HepG2 (cell line): ENCODE data around the gene HELZ2. TPM values are rescaled to one million over a fixed set of nuclear protein-coding genes. Genes with fewer than 3 reads are reported as not detected.

ENCODE experiments used
- ATAC-seq: fragments of 200-7000 bp; cut with Tn5 transposase; 3 replicates; pipeline ENCODE4 v1.9.1; 2020; ENCODE audit warnings: mild to moderate bottlenecking, moderate library complexity
- BruUV-seq: library from RNA; stranded (reverse); fragments of 400-500 nt; replicated peaks from 2 replicates; lab custom pipeline; 2021; lab: Mats Ljungman, UMichigan
- CTCF ChIA-PET: fragments of 300-600 bp; formaldehyde crosslinking; extraction: SDS; loops from one replicate; lab custom pipeline; 2021; ENCODE audit warnings: low total read pairs, inconsistent platforms, low intra/inter-chr PET ratio; lab: Yijun Ruan, JAX
- POLR2A ChIA-PET: fragments of 350-600 bp; sonication (Branson Sonifier 250); formaldehyde crosslinking; loops from one replicate; lab custom pipeline; 2020; ENCODE audit warnings: antibody characterized with exemption, inconsistent platforms; lab: Yijun Ruan, JAX
- DNase-seq: peaks from one replicate; pipeline ENCODE4 v3.0.0-alpha.2; 2015; ENCODE audit warnings: low spot score
- FAIRE-seq: peaks from 3 replicates; lab custom pipeline; 2011; peaks lifted over from hg19 to GRCh38; lab: Jason Lieb, UNC
- H2AFZ ChIP-seq: one replicate; pipeline ENCODE4 v1.6.1; 2011; ENCODE audit warnings: low read length, inconsistent platforms
- H3K27ac ChIP-seq: fragments of 300-600 bp; 3 replicates; pipeline ENCODE4 v1.8.0; 2011; ENCODE audit warnings: mixed run types, mild to moderate bottlenecking, mixed read lengths, low read length, inconsistent platforms; ENCODE audit not compliant: insufficient read depth; ENCODE audit errors: extremely low read length
- H3K27me3 ChIP-seq, 2 experiments: fragments of 200-600 bp in 1 of 2; 2 replicates in 1 of 2; 3 replicates in 1 of 2; pipeline versions ENCODE4 v1.6.0 to v1.8.0; 2011; ENCODE audit warnings: low read length in 2 of 2, mild to moderate bottlenecking in 2 of 2, moderate library complexity in 2 of 2, inconsistent platforms in 1 of 2; ENCODE audit not compliant: insufficient read depth in 2 of 2, control insufficient read depth in 1 of 2
- H3K36me3 ChIP-seq, 2 experiments: fragments of 200-600 bp in 1 of 2; replicated peaks in 1 of 2; 2 replicates in 1 of 2; 3 replicates in 1 of 2; pipeline versions ENCODE4 v1.5.1 to v1.8.0; 2011; ENCODE audit warnings: low read length in 2 of 2, inconsistent platforms in 1 of 2; ENCODE audit not compliant: insufficient read depth in 2 of 2, control insufficient read depth in 1 of 2
- H3K4me1 ChIP-seq: 2 replicates; pipeline ENCODE4 v1.5.1; 2012; ENCODE audit warnings: low read length, inconsistent platforms; ENCODE audit not compliant: insufficient read depth
- H3K4me2 ChIP-seq: 2 replicates; pipeline ENCODE4 v1.6.0; 2011; ENCODE audit warnings: low read depth, low read length, inconsistent platforms
- H3K4me3 ChIP-seq, 3 experiments: fragments of 200-600 bp in 1 of 3; sonication (generic), shearing (Covaris generic) in 1 of 3; replicated peaks in 1 of 3; 2 replicates each; pipeline ENCODE4 v1.5.1; 2011 to 2016; ENCODE audit warnings: low read length in 3 of 3, inconsistent platforms in 2 of 3, low read depth in 2 of 3, mild to moderate bottlenecking in 2 of 3, control low read depth in 1 of 3, mixed read lengths in 1 of 3; ENCODE audit not compliant: insufficient read depth in 1 of 3
- H3K79me2 ChIP-seq: one replicate; pipeline ENCODE4 v1.6.1; 2011; ENCODE audit warnings: low read length, inconsistent platforms; ENCODE audit not compliant: insufficient read depth
- H3K9ac ChIP-seq: 2 replicates; pipeline ENCODE4 v1.6.0; 2011; ENCODE audit warnings: mild to moderate bottlenecking, low read depth, low read length, inconsistent platforms; ENCODE audit not compliant: insufficient read depth
- H3K9me3 ChIP-seq: 2 replicates; pipeline ENCODE4 v1.5.1; 2012; ENCODE audit warnings: mild to moderate bottlenecking, low read length
- H4K20me1 ChIP-seq: 2 replicates; pipeline ENCODE4 v1.6.0; 2011; ENCODE audit warnings: inconsistent platforms, mild to moderate bottlenecking, low read length, moderate library complexity; ENCODE audit not compliant: insufficient read depth
- CBFB ChIP-seq: sonication (generic); formaldehyde crosslinking; IDR thresholded peaks from 2 replicates; pipeline ENCODE4 v1.4.0; 2020; ENCODE audit warnings: missing genetic modification reagents
- GABPB1 ChIP-seq: IDR thresholded peaks from 2 replicates; pipeline ENCODE4 v1.6.1; 2016; ENCODE audit warnings: mild to moderate bottlenecking, missing genetic modification reagents, moderate library complexity, missing compliant biosample characterization
- HDAC1 ChIP-seq: sonication (generic); formaldehyde crosslinking; IDR thresholded peaks from 2 replicates; pipeline ENCODE4 v1.5.1; 2020; ENCODE audit warnings: mild to moderate bottlenecking, missing genetic modification reagents
- HOXA7 ChIP-seq: sonication (generic); formaldehyde crosslinking; IDR thresholded peaks from 2 replicates; pipeline ENCODE4 v1.8.1; 2022; ENCODE audit warnings: mild to moderate bottlenecking, missing genetic modification reagents, moderate library complexity
- MTF2 ChIP-seq: sonication (generic); formaldehyde crosslinking; IDR thresholded peaks from 2 replicates; pipeline ENCODE4 v1.5.0; 2020; ENCODE audit warnings: missing genetic modification reagents, borderline replicate concordance
- MXD4 ChIP-seq: IDR thresholded peaks from 2 replicates; pipeline ENCODE4 v1.6.1; 2016; ENCODE audit warnings: mild to moderate bottlenecking, missing biosample characterization, missing genetic modification reagents
- NFATC3 ChIP-seq: sonication (generic); formaldehyde crosslinking; IDR thresholded peaks from 2 replicates; pipeline ENCODE4 v1.5.1; 2020; ENCODE audit warnings: mild to moderate bottlenecking, missing genetic modification reagents
- NFE2 ChIP-seq: sonication (generic); formaldehyde crosslinking; IDR thresholded peaks from 2 replicates; pipeline ENCODE4 v1.4.0; 2020; ENCODE audit warnings: missing genetic modification reagents
- SALL2 ChIP-seq: sonication (generic); formaldehyde crosslinking; IDR thresholded peaks from 2 replicates; pipeline ENCODE4 v1.8.1; 2023; ENCODE audit warnings: mild to moderate bottlenecking, missing genetic modification reagents, inconsistent platforms
- SOX6 ChIP-seq, 2 experiments: fragments of 450-650 bp in 1 of 2; sonication (generic) in 1 of 2; formaldehyde crosslinking in 1 of 2; IDR thresholded peaks; 2 replicates each; pipeline versions ENCODE4 v1.4.0 to v1.6.1; 2017 to 2020; ENCODE audit warnings: antibody characterized with exemption in 1 of 2, mild to moderate bottlenecking in 1 of 2, missing genetic modification reagents in 1 of 2
- XRCC5 ChIP-seq: fragments of 200-400 bp; formaldehyde crosslinking; optimal IDR thresholded peaks from 2 replicates; pipeline ENCODE3; 2017; ENCODE audit warnings: mild to moderate bottlenecking, low read length
- ZNF232 ChIP-seq: sonication (generic); formaldehyde crosslinking; IDR thresholded peaks from 2 replicates; pipeline ENCODE4 v1.4.0; 2020; ENCODE audit warnings: missing genetic modification reagents, borderline replicate concordance
- ZNF234 ChIP-seq: sonication (generic); formaldehyde crosslinking; conservative IDR thresholded peaks from 2 replicates; pipeline ENCODE4 v1.5.1; 2020; ENCODE audit warnings: mild to moderate bottlenecking, missing genetic modification reagents
- ZNF30 ChIP-seq: sonication (generic); formaldehyde crosslinking; IDR thresholded peaks from 2 replicates; pipeline ENCODE4 v1.5.0; 2020; ENCODE audit warnings: mild to moderate bottlenecking, missing genetic modification reagents
- ZNF34 ChIP-seq: sonication (generic); formaldehyde crosslinking; IDR thresholded peaks from 2 replicates; pipeline ENCODE4 v1.4.0; 2020; ENCODE audit warnings: mild to moderate bottlenecking, missing genetic modification reagents, borderline replicate concordance
- ZNF432 ChIP-seq: sonication (generic); formaldehyde crosslinking; IDR thresholded peaks from 2 replicates; pipeline ENCODE4 v1.5.0; 2020; ENCODE audit warnings: missing genetic modification reagents, mild to moderate bottlenecking, borderline replicate concordance
- WGBS: methylation state at CpG from one replicate; pipeline ENCODE4 v1.1.6; 2017; ENCODE audit warnings: low lambda C conversion rate; 5-methylcytosine and 5-hydroxymethylcytosine counted together
- in situ Hi-C: cut with HindIII; loops from 2 replicates; pipeline ENCODE4 v1.10.0; 2017; ENCODE audit warnings: low pct_unique_long_range_greater_than_20kb; ENCODE audit not compliant: extremely low pct_ligation_motif_present
- intact Hi-C: fragments of 100-400 bp; cut with micrococcal nuclease; formaldehyde crosslinking; loops from one replicate; pipeline ENCODE4 v1.10.0; 2022; ENCODE audit not compliant: unreplicated experiment
- polyA plus RNA-seq, 8 experiments: library from polyadenylated mRNA; depleted of rRNA in 3 of 8; stranded (reverse) in 7 of 8; unstranded in 1 of 8; fragments of >200 nt; fragmentation: Illumina TruSeq in 4 of 8; extraction: Trizol in 4 of 8; gene quantifications; 2 replicates each; pipeline versions ENCODE4 v1.2.1 to v1.2.3, GENCODE V29; 2011 to 2016; ENCODE audit warnings: low read depth in 4 of 8, missing spikeins in 1 of 8, mixed read lengths in 1 of 8; ENCODE audit not compliant: insufficient read depth in 1 of 8
- total RNA-seq, 5 experiments: library from RNA; depleted of rRNA; stranded (reverse); fragments of >200 nt; fragmentation: Illumina TruSeq; extraction: Trizol; gene quantifications; 2 replicates each; pipeline ENCODE4 v1.2.3, GENCODE V29; 2016; ENCODE audit warnings: low read depth in 1 of 5
- TF ChIP-seq, protein P1 (sequence below): sonication (generic); formaldehyde crosslinking; IDR thresholded peaks from 2 replicates; pipeline ENCODE4 v1.8.0; 2022; ENCODE audit warnings: mild to moderate bottlenecking, missing genetic modification reagents, moderate library complexity
- TF ChIP-seq, protein P2 (sequence below): sonication (generic); formaldehyde crosslinking; IDR thresholded peaks from 2 replicates; pipeline ENCODE4 v1.4.0; 2020; ENCODE audit warnings: missing genetic modification reagents
- TF ChIP-seq, protein P3 (sequence below): IDR thresholded peaks from 2 replicates; pipeline ENCODE4 v1.6.1; 2016; ENCODE audit warnings: missing compliant biosample characterization, missing genetic modification reagents, borderline replicate concordance

HELZ2 gene
- total and polyA plus RNA-seq, 2 of the 13 experiments (the other 11 are each of a cell fraction or from before 2014, with no cell fraction given) = 9.6 to 10.1 TPM

DNA sequence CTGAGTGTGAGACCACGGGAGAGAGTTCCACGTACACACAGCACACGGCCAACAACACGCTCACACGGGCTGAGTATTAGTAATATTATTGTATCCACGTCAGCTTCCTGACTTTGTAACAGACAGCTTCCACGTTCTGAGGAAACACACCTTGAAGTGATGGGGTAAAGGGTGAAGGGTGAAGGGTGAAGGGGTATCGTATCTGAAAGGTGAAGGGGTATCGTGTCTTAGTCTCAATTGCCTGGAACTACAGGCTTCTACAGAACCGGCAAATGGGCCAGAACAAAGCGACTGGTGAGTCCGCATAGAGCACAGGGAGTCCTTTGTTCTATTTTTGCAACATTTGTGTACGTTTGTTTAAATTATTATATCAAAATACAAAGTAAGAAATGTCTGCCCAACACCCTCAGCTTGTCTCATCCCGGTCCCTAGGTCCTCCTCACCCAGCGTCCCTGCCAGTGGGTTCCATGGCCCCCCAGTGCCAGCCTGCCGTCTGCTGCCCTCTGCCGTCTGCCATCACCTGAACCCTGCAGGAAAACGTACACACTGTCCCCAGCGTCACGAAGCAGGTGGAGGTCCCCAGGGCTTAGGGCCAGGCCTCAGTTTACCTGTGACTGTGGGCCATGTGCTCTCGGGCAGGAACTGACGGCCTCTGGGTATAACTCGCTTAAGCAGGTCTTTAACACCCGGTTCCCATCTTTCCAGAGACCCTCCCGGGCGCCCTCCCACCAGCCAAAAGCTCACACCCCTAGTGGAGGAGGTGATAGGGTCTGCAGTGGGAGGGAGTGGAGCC, 4.4 kb upstream of the HELZ2 start (continued):
- peak; percentile 26 for TF ChIP-seq XRCC5

DNA sequence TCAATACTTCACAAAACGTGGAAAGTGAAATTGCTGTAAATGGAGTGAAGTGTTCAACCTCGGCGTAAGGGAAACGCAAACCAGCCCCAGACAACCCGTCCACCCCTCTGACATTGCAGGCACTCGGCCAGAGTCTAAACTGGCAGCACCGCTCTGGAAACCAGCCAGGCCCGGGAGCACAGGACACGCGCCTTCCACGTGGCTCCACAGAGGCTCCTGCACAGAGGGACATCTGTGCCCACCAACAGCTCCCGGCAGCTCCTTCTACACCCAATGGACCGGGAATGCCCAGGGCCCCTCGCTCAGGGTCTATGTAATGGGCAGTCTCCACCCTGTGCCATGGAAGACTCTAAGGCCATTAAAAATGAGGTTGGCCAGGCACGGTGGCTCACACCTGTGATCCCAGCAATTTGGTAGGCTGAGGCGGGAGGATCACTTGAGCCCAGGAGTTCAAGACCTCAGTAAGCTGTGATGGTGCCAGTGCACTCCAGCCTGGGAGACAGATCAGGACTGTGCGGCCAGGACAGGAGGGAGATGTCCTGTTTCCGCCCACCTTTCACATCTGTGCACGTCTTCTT, 3.4 kb upstream of the HELZ2 start:
- H3K9me3 ChIP-seq = no peaks in the 10 kb centered on the region
- 49% methylated on average over 14 of the region's 19 CpGs for WGBS
- peak overlapping the region; percentile 27 for H3K4me2 ChIP-seq
- BruUV-seq = no TSS peak
- H3K79me2 ChIP-seq = no peaks in the 10 kb centered on the region
- no peak overlapping the region for H2AFZ ChIP-seq
- no peak overlapping the region for H3K27ac ChIP-seq
- in situ Hi-C loops (loop anchor here (5.0 kb wide), 1 partner anchor 40 kb away; the partner anchor contains the start of gene PTK6), intact Hi-C loops (no loop called here)
- ATAC-seq (no peak), DNase-seq (no peak), FAIRE-seq (no peak)
- ChIA-PET CTCF (interaction anchor here (4.5 kb wide), 1 partner anchor 39 kb away, joined by 29 read pairs; the partner anchor contains the start of gene PTK6), POLR2A (no interaction called here)
- peaks cover 6 to 40% of the 10 kb centered on the region in 2 experiments; a peak in 3 of 5 replicates for H3K27me3 ChIP-seq
- no peak overlapping the region for H3K9ac ChIP-seq
- no peaks in the 10 kb centered on the region for H3K36me3 ChIP-seq
- peaks cover 72% of the 10 kb centered on the region for H3K4me1 ChIP-seq
- peak overlapping the region in 1 of 3 experiments; percentile 26; a peak in 1 of 6 replicates for H3K4me3 ChIP-seq
- H4K20me1 ChIP-seq = no peaks in the 10 kb centered on the region
- TF ChIP-seq ZNF234 (no peak), ZNF30 (CRISPR knock-in tag) (0 out of 2 replicates have a peak, but pooled peaks have one; percentile 33), ZNF34 (CRISPR knock-in tag) (no peak), HOXA7 (no peak), SOX6 (IDR thresholded peaks at IDR 0.05) (no peak), SOX6 (CRISPR knock-in tag; IDR thresholded peaks at IDR 0.05) (peak; percentile 34; the same call in 1 of the 2 replicates), ZNF232 (CRISPR knock-in tag) (peak; percentile 88), CBFB (CRISPR knock-in tag) (0 out of 2 replicates have a peak, but pooled peaks have one; percentile 35), ZNF432 (CRISPR knock-in tag) (no peak), GABPB1 (CRISPR knock-in tag) (peak; percentile 51), NFATC3 (CRISPR knock-in tag) (no peak), MTF2 (CRISPR knock-in tag) (no peak), NFE2 (CRISPR knock-in tag) (no peak), MXD4 (CRISPR knock-in tag) (peak; percentile 61; the same call in 1 of the 2 replicates), SALL2 (CRISPR knock-in tag) (0 out of 2 replicates have a peak, but pooled peaks have one; percentile 29), HDAC1 (CRISPR knock-in tag) (peak; percentile 53; the same call in 1 of the 2 replicates)
- TF ChIP-seq, protein P1, sequence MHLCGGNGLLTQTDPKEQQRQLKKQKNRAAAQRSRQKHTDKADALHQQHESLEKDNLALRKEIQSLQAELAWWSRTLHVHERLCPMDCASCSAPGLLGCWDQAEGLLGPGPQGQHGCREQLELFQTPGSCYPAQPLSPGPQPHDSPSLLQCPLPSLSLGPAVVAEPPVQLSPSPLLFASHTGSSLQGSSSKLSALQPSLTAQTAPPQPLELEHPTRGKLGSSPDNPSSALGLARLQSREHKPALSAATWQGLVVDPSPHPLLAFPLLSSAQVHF (CRISPR knock-in tag) = no peak
- TF ChIP-seq, protein P2, sequence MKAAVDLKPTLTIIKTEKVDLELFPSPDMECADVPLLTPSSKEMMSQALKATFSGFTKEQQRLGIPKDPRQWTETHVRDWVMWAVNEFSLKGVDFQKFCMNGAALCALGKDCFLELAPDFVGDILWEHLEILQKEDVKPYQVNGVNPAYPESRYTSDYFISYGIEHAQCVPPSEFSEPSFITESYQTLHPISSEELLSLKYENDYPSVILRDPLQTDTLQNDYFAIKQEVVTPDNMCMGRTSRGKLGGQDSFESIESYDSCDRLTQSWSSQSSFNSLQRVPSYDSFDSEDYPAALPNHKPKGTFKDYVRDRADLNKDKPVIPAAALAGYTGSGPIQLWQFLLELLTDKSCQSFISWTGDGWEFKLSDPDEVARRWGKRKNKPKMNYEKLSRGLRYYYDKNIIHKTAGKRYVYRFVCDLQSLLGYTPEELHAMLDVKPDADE = no peak
- TF ChIP-seq, protein P3, sequence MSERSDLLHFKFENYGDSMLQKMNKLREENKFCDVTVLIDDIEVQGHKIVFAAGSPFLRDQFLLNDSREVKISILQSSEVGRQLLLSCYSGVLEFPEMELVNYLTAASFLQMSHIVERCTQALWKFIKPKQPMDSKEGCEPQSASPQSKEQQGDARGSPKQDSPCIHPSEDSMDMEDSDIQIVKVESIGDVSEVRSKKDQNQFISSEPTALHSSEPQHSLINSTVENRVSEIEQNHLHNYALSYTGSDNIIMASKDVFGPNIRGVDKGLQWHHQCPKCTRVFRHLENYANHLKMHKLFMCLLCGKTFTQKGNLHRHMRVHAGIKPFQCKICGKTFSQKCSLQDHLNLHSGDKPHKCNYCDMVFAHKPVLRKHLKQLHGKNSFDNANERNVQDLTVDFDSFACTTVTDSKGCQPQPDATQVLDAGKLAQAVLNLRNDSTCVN (CRISPR knock-in tag) = peak; percentile 43; the same call in 1 of the 2 replicates
